Caco-2 (cell line): ENCODE measurements around the gene LBHD1. TPM values are rescaled to one million over a fixed set of nuclear protein-coding genes. Genes with fewer than 3 reads are reported as not detected.

Experiments used
- BruUV-seq: library from RNA; stranded (reverse); fragments of 400-500 nt; replicated peaks from 2 replicates; lab custom pipeline; 2021; lab: Mats Ljungman, UMichigan
- CTCF ChIA-PET: fragments of 300-600 bp; sonication (Branson Sonifier 250); formaldehyde crosslinking; loops from one replicate; lab custom pipeline; 2022; ENCODE audit warnings: antibody characterized with exemption; lab: Charles Lee
- POLR2A ChIA-PET: fragments of 300-600 bp; sonication (Branson Sonifier 250); formaldehyde crosslinking; loops from one replicate; lab custom pipeline; 2022; ENCODE audit warnings: antibody characterized with exemption; lab: Charles Lee
- DNase-seq, 2 experiments: peaks; one replicate each; pipeline versions ENCODE4 v3.0.0 to v3.0.0-alpha.2; 2020 to 2022
- H3K27me3 ChIP-seq: replicated peaks from 2 replicates; pipeline ENCODE4 v1.6.0; 2011; ENCODE audit warnings: low read length; ENCODE audit not compliant: control insufficient read depth, insufficient read depth
- H3K36me3 ChIP-seq: 2 replicates; pipeline ENCODE4 v1.5.1; 2011; ENCODE audit warnings: low read length; ENCODE audit not compliant: control insufficient read depth, insufficient read depth
- H3K4me1 ChIP-seq: fragments of 250-450 bp; sonication (Bioruptor Pico); 2 replicates; pipeline ENCODE4 v1.5.1; 2020; ENCODE audit warnings: mild to moderate bottlenecking
- H3K4me3 ChIP-seq: 2 replicates; pipeline ENCODE4 v1.5.1; 2011; ENCODE audit warnings: low read depth, mild to moderate bottlenecking, control low read depth, low read length
- H3K9me3 ChIP-seq: fragments of 250-450 bp; sonication (Bioruptor Pico); 2 replicates; pipeline ENCODE4 v1.5.1; 2020; ENCODE audit warnings: mild to moderate bottlenecking, moderate library complexity
- H3K27ac Mint-ChIP-seq: one replicate; pipeline ENCODE4 v1.8.0; 2022; ENCODE audit warnings: mixed read lengths; ENCODE audit not compliant: unreplicated experiment
- H3K27me3 Mint-ChIP-seq: one replicate; pipeline ENCODE4 v1.8.0; 2022; ENCODE audit warnings: mixed read lengths; ENCODE audit not compliant: insufficient read depth, unreplicated experiment
- H3K36me3 Mint-ChIP-seq: one replicate; pipeline ENCODE4 v1.8.0; 2022; ENCODE audit warnings: mild to moderate bottlenecking, mixed read lengths; ENCODE audit not compliant: insufficient read depth, unreplicated experiment
- H3K4me1 Mint-ChIP-seq: one replicate; pipeline ENCODE4 v1.8.0; 2022; ENCODE audit warnings: low read depth, mixed read lengths; ENCODE audit not compliant: unreplicated experiment
- H3K4me3 Mint-ChIP-seq: one replicate; pipeline ENCODE4 v1.8.0; 2022; ENCODE audit warnings: mild to moderate bottlenecking, moderate library complexity, mixed read lengths; ENCODE audit not compliant: unreplicated experiment
- H3K9me3 Mint-ChIP-seq: one replicate; pipeline ENCODE4 v1.8.0; 2022; ENCODE audit warnings: mixed read lengths; ENCODE audit not compliant: unreplicated experiment
- CTCF ChIP-seq, 2 experiments: fragments of 200-600 bp in 1 of 2; IDR thresholded peaks; 1 replicate in 1 of 2; 2 replicates in 1 of 2; pipeline versions ENCODE4 v1.5.1 to v1.8.0; 2011 to 2022; ENCODE audit warnings: antibody characterized with exemption in 1 of 2, control low read depth in 1 of 2, inconsistent platforms in 1 of 2, low read depth in 1 of 2, low read length in 1 of 2, mild to moderate bottlenecking in 1 of 2, moderate library complexity in 1 of 2; ENCODE audit not compliant: insufficient read depth in 1 of 2, severe bottlenecking in 1 of 2, unreplicated experiment in 1 of 2
- intact Hi-C: fragments of 100-400 bp; cut with micrococcal nuclease; formaldehyde crosslinking; loops from one replicate; pipeline ENCODE4 v1.10.0; 2022; ENCODE audit not compliant: unreplicated experiment
- total RNA-seq: library from RNA; stranded (reverse); gene quantifications from 2 replicates; pipeline ENCODE4 v1.2.3, GENCODE V29; 2022

Gene LBHD1
- total RNA-seq, 1 experiment from 2014 or later: 11.9 TPM

- H3K36me3 ChIP-seq: peaks cover 2% of the 10 kb centered on the region
- no peak within 1 kb of the TSS for H3K4me3 ChIP-seq
- no peak for TF ChIP-seq CTCF (IDR thresholded peaks at IDR 0.05; ENCODE audit: insufficient read depth in 1 of 2, low read depth in 1 of 2, low read length in 1 of 2, severe bottlenecking in 1 of 2, unreplicated experiment in 1 of 2)
- ChIA-PET POLR2A (interaction anchor here (0.5 to 1.0 kb wide), 3 partner anchors 8 to 37 kb away, joined by 3 to 5 read pairs (median 5); partner anchors contain the start of genes C11orf98, CSKMT and HNRNPUL2), CTCF (interaction anchor here (1.5 kb wide), 1 partner anchor 18 kb away, joined by 5 read pairs; the partner anchor contains the start of genes LBHD1 and UQCC3)
- DNase-seq: no peak
- no peaks in the 10 kb centered on the region for H3K9me3 Mint-ChIP-seq
- H3K9me3 ChIP-seq: no peaks in the 10 kb centered on the region
- H3K4me1 Mint-ChIP-seq: peaks cover under 1% of the 10 kb centered on the region
- H3K27ac Mint-ChIP-seq: no peak within 1 kb of the TSS
- H3K27me3 Mint-ChIP-seq: no peaks in the 10 kb centered on the region
- no peak within 1 kb of the TSS for H3K4me3 Mint-ChIP-seq
- intact Hi-C loops: no loop called here
- peaks cover 28% of the 10 kb centered on the region for H3K36me3 Mint-ChIP-seq
- BruUV-seq: no TSS peak
- H3K4me1 ChIP-seq: no peaks in the 10 kb centered on the region
- no peaks in the 10 kb centered on the region for H3K27me3 ChIP-seq
Measured at GRCh38 chr11:62689421-62690183, 17.5 kb upstream of the LBHD1 start, which contains the start of gene LRRN4CL. Gene LRRN4CL, minus strand, starts transcription at chr11:62689530. Its CDS starts 1,022 bp downstream, at chr11:62688508.

DNA sequence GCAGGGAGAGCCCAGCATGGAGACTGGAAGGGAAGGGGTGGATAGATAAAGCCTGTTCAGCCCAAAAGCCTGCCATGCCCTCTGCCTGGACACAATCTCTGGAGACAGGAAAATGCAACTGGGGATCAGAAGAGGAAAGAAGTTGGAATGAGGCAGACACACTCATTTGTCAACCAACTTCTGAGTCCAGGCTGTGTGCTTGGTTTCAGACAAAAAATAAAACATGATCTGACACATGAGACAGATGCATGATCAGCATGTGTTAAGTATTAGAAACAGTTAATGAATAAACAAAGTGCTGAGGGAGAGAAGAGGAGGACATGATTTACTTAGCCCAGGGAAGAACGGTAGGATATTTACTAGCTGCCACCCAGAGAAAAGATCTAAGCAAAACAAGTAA is 16.4 kb upstream of the LBHD1 start:
- H3K9me3 Mint-ChIP-seq: no peaks in the 10 kb centered on the region
- Histone ChIP-seq H3K4me3 (no peak overlapping the region), H3K4me1 (no peaks in the 10 kb centered on the region), H3K9me3 (no peaks in the 10 kb centered on the region), H3K36me3 (peaks cover 2% of the 10 kb centered on the region), H3K27me3 (no peaks in the 10 kb centered on the region)
- no peak for TF ChIP-seq CTCF (IDR thresholded peaks at IDR 0.05; ENCODE audit: insufficient read depth in 1 of 2, low read depth in 1 of 2, low read length in 1 of 2, severe bottlenecking in 1 of 2, unreplicated experiment in 1 of 2)
- H3K4me3 Mint-ChIP-seq: no peak overlapping the region
- H3K27ac Mint-ChIP-seq: no peak overlapping the region
- H3K4me1 Mint-ChIP-seq: no peaks in the 10 kb centered on the region
- ChIA-PET POLR2A (no interaction called here), CTCF (interaction anchor here (0.6 kb wide), 1 partner anchor 92 kb away, joined by 4 read pairs; no protein-coding TSS in a partner anchor)
- intact Hi-C loops: no loop called here
- H3K27me3 Mint-ChIP-seq: no peaks in the 10 kb centered on the region
- DNase-seq: no peak
- BruUV-seq: no TSS peak
- H3K36me3 Mint-ChIP-seq: peaks cover 17% of the 10 kb centered on the region

- no peaks in the 10 kb centered on the region for H3K27me3 ChIP-seq
- H3K9me3 ChIP-seq: no peaks in the 10 kb centered on the region
- Mint-ChIP-seq H3K36me3 (peaks cover 14% of the 10 kb centered on the region), H3K27ac (no peak overlapping the region), H3K4me1 (no peaks in the 10 kb centered on the region), H3K9me3 (no peaks in the 10 kb centered on the region), H3K27me3 (no peaks in the 10 kb centered on the region), H3K4me3 (no peak overlapping the region)
- ChIA-PET CTCF (interaction anchor here (0.9 kb wide), 1 partner anchor 16 kb away, joined by 3 read pairs; the partner anchor contains the start of gene UQCC3), POLR2A (no interaction called here)
- H3K36me3 ChIP-seq: peaks cover 1% of the 10 kb centered on the region
- no TSS peak for BruUV-seq
- TF ChIP-seq CTCF (IDR thresholded peaks at IDR 0.05; ENCODE audit: insufficient read depth in 1 of 2, low read depth in 1 of 2, low read length in 1 of 2, severe bottlenecking in 1 of 2, unreplicated experiment in 1 of 2): no peak
- intact Hi-C loops: no loop called here
- no peak overlapping the region for H3K4me3 ChIP-seq
- H3K4me1 ChIP-seq: no peaks in the 10 kb centered on the region
- DNase-seq: no peak
Measured at GRCh38 chr11:62687508-62688396, 15.7 kb upstream of the LBHD1 start.
